Right cardiac atrium (tissue), 5 donors: Measurements from ENCODE around the gene TRIM24. TPM values are rescaled to one million over a fixed set of nuclear protein-coding genes. Genes with fewer than 3 reads are reported as not detected.
"Not testable (repeated sequence)": the region's sequence is repeated elsewhere in the genome, so short reads cannot be mapped to it uniquely, and the experiment has no call there.

Source experiments
- ATAC-seq, 2 donors: fragments of 200-7000 bp; cut with Tn5 transposase; one replicate each; pipeline versions ENCODE4 v1.8.0 to v1.9.1; 2020; ENCODE audit warnings: moderate library complexity in 2 of 2, mild to moderate bottlenecking in 1 of 2
- DNase-seq, 3 donors: peaks; one replicate each; pipeline ENCODE4 v3.0.0-alpha.2; 2020
- H3K27ac ChIP-seq: one replicate; pipeline ENCODE4 v1.5.1; 2013; ENCODE audit warnings: mild to moderate bottlenecking, low read length, control low read depth, moderate library complexity
- H3K27me3 ChIP-seq: one replicate; pipeline ENCODE4 v1.6.1; 2013; ENCODE audit not compliant: control insufficient read depth, insufficient read depth
- H3K4me1 ChIP-seq: one replicate; pipeline ENCODE4 v1.6.1; 2013; ENCODE audit warnings: low read length; ENCODE audit not compliant: control insufficient read depth, insufficient read depth
- H3K4me3 ChIP-seq: one replicate; pipeline ENCODE4 v1.5.1; 2013; ENCODE audit warnings: low read length, control low read depth
- H3K9me3 ChIP-seq: one replicate; pipeline ENCODE4 v1.6.1; 2013; ENCODE audit warnings: low read length; ENCODE audit not compliant: control insufficient read depth
- WGBS: extraction: QIAGEN DNeasy Blood & Tissue Kit; methylation state at CpG from one replicate; pipeline ENCODE4 v1.1.7; 2013; 5-methylcytosine and 5-hydroxymethylcytosine counted together
- intact Hi-C, 4 donors: fragments of 100-400 bp; cut with DNase I; formaldehyde crosslinking; loops; one replicate each; pipeline versions ENCODE4 v1.11.0 to v1.14.0; 2022 to 2023
- long read RNA-seq, 4 donors: library from polyadenylated mRNA; unstranded; transcript quantifications; one replicate each; pipeline ENCODE4 v2.0.0, GENCODE V29; 2020 to 2021
- polyA plus RNA-seq: library from polyadenylated mRNA; stranded (reverse); fragments of 200-250 nt; gene quantifications from one replicate; pipeline ENCODE4 v1.2.3, GENCODE V29; 2013
- total RNA-seq, 4 donors: library from RNA; stranded (reverse); fragmentation: NEBNext Ultra II Directional; extraction: Animal tissue kit (Norgen Biotek cat#: 25700); gene quantifications; one replicate each; pipeline ENCODE4 v1.2.1, GENCODE V29; 2021
- donor health status: healthy with polysubstance abuse.
- donor health status: DM: no; HTN: yes; CAD: no.
- donor health status: DM: no; HTN: no; CAD: no.
- donor health status: DM: no; HTN: yes; CAD: no; lungs with severe emphysema.
- donor health status: DM: yes; HTN: yes; CAD: no.

The TRIM24 gene
- 10 to 100 TPM; 15.0 to 18.7 (median 18.5) TPM for total RNA-seq
- polyA plus RNA-seq = 9.4 TPM
- long read RNA-seq, donor 1, full-length matches to known transcripts = 7 of 20 reads
- long read RNA-seq, donor 1, partial matches to known transcripts = 11 of 20 reads
- long read RNA-seq, donor 1, other reads (novel, unspliced or antisense) = 2 of 20 reads
- long read RNA-seq, donor 2, full-length matches to known transcripts = 11 of 16 reads
- long read RNA-seq, donor 2, partial matches to known transcripts = 3 of 16 reads
- long read RNA-seq, donor 2, other reads (novel, unspliced or antisense) = 2 of 16 reads
- long read RNA-seq, donor 3, partial matches to known transcripts = 11 of 12 reads
- long read RNA-seq, donor 3, other reads (novel, unspliced or antisense) = 0 of 12 reads
- long read RNA-seq, donor 4, full-length matches to known transcripts = 16 of 24 reads
- long read RNA-seq, donor 4, partial matches to known transcripts = 6 of 24 reads
- long read RNA-seq, donor 4, other reads (novel, unspliced or antisense) = 2 of 24 reads

- ATAC-seq (peak in 1 of 2 donors; percentile 98), DNase-seq (peak in 2 of 3 donors; percentile 98 to 99)
- Histone ChIP-seq H3K27ac (peak within 1 kb of the TSS; percentile 96), H3K9me3 (no peaks in the 10 kb centered on the region), H3K4me3 (peak within 1 kb of the TSS; percentile 83), H3K27me3 (no peaks in the 10 kb centered on the region), H3K4me1 (no peaks in the 10 kb centered on the region)
- WGBS = under 1% methylated on average over 57 of the region's 59 CpGs
- intact Hi-C loops = no loop called here
Measured at GRCh38 chr7:138460176-138460648, at the start of gene TRIM24. Gene TRIM24, plus strand, starts transcription at chr7:138460259. Its CDS starts 290 bp downstream, at chr7:138460549.

- H3K27me3 ChIP-seq, H3K4me1 ChIP-seq, H3K9me3 ChIP-seq, DNase-seq, ATAC-seq, H3K27ac ChIP-seq, H3K4me3 ChIP-seq, intact Hi-C loops: not testable (repeated sequence)
- WGBS = 95% methylated on average over 3 of the region's 3 CpGs
Measured at GRCh38 chr7:138412077-138412476, 48.0 kb upstream of the TRIM24 start.

- DNase-seq, H3K9me3 ChIP-seq, intact Hi-C loops, ATAC-seq, H3K4me3 ChIP-seq, H3K27ac ChIP-seq, H3K4me1 ChIP-seq, H3K27me3 ChIP-seq: not testable (repeated sequence)
- 94% methylated on average over 6 of the region's 6 CpGs for WGBS
Measured at GRCh38 chr7:138412921-138413320, 47.1 kb upstream of the TRIM24 start.

GRCh38 chr7:138417078-138417700, 42.9 kb upstream of the TRIM24 start:
- no peak for DNase-seq
- intact Hi-C loops = no loop called here
- H3K4me1 ChIP-seq = no peaks in the 10 kb centered on the region
- H3K27me3 ChIP-seq = no peaks in the 10 kb centered on the region
- 30% methylated on average over 3 of the region's 3 CpGs for WGBS
- H3K27ac ChIP-seq = no peak overlapping the region
- H3K9me3 ChIP-seq = no peaks in the 10 kb centered on the region
- ATAC-seq = no peak
- no peak overlapping the region for H3K4me3 ChIP-seq

GRCh38 chr7:138417764-138418163, 42.3 kb upstream of the TRIM24 start:
- Histone ChIP-seq H3K4me3 (no peak overlapping the region), H3K27me3 (no peaks in the 10 kb centered on the region), H3K27ac (no peak overlapping the region), H3K9me3 (no peaks in the 10 kb centered on the region), H3K4me1 (no peaks in the 10 kb centered on the region)
- 63% methylated on average over 1 of the region's 1 CpG for WGBS
- intact Hi-C loops = no loop called here
- no peak for ATAC-seq
- DNase-seq = no peak

- 82% methylated on average over 1 of the region's 1 CpG for WGBS
Measured at GRCh38 chr7:138418403-138418802, 41.7 kb upstream of the TRIM24 start.

GRCh38 chr7:138425026-138425425, 35.0 kb upstream of the TRIM24 start:
- no peak overlapping the region for H3K4me3 ChIP-seq
- ATAC-seq (no peak), DNase-seq (no peak)
- WGBS = 95% methylated on average over 5 of the region's 5 CpGs
- H3K27ac ChIP-seq = no peak overlapping the region
- intact Hi-C loops = no loop called here
- no peaks in the 10 kb centered on the region for H3K4me1 ChIP-seq
- peaks cover 1% of the 10 kb centered on the region for H3K9me3 ChIP-seq
- no peaks in the 10 kb centered on the region for H3K27me3 ChIP-seq

More at GRCh38 chr7:138418403-138418802, 41.7 kb upstream of the TRIM24 start:
- H3K4me1 ChIP-seq, intact Hi-C loops, ATAC-seq, H3K27ac ChIP-seq, DNase-seq, H3K27me3 ChIP-seq, H3K9me3 ChIP-seq, H3K4me3 ChIP-seq: not testable (repeated sequence)

GRCh38 chr7:138429577-138430250, 30.3 kb upstream of the TRIM24 start:
- no peak for DNase-seq
- Histone ChIP-seq H3K9me3 (peaks cover 1% of the 10 kb centered on the region), H3K4me3 (no peak overlapping the region), H3K27me3 (no peaks in the 10 kb centered on the region), H3K27ac (no peak overlapping the region), H3K4me1 (no peaks in the 10 kb centered on the region)
- intact Hi-C loops = no loop called here
- ATAC-seq = no peak
- WGBS = 92% methylated on average over 5 of the region's 5 CpGs

GRCh38 chr7:138431517-138431916, 28.5 kb upstream of the TRIM24 start:
- intact Hi-C loops = no loop called here
- DNase-seq = no peak
- no peak for ATAC-seq
- Histone ChIP-seq H3K27ac (no peak overlapping the region), H3K4me1 (no peaks in the 10 kb centered on the region), H3K9me3 (peaks cover 1% of the 10 kb centered on the region), H3K4me3 (no peak overlapping the region), H3K27me3 (no peaks in the 10 kb centered on the region)
- WGBS = 81% methylated on average over 2 of the region's 2 CpGs

GRCh38 chr7:138433583-138434443, 26.2 kb upstream of the TRIM24 start:
- peaks cover 1% of the 10 kb centered on the region for H3K9me3 ChIP-seq
- no peak overlapping the region for H3K27ac ChIP-seq
- H3K4me3 ChIP-seq = no peak overlapping the region
- H3K27me3 ChIP-seq = no peaks in the 10 kb centered on the region
- intact Hi-C loops = no loop called here
- ATAC-seq (no peak), DNase-seq (no peak)
- H3K4me1 ChIP-seq = no peaks in the 10 kb centered on the region
- WGBS = 62% methylated on average over 6 of the region's 6 CpGs
